IMR-90 (cell line): Measurements from ENCODE around the gene RAB31. TPM values are rescaled to one million over a fixed set of nuclear protein-coding genes. Genes with fewer than 3 reads are reported as not detected.

Experiments
- ATAC-seq: fragments of 200-7000 bp; cut with Tn5 transposase; 2 replicates; pipeline ENCODE4 v1.9.1; 2020; ENCODE audit warnings: low read depth, mild to moderate bottlenecking, moderate library complexity
- BruUV-seq: library from RNA; stranded (reverse); fragments of 400-500 nt; replicated peaks from 2 replicates; lab custom pipeline; 2021; lab: Mats Ljungman, UMichigan
- CTCF ChIA-PET: fragments of 300-600 bp; formaldehyde crosslinking; extraction: SDS; loops from one replicate; lab custom pipeline; 2021; ENCODE audit warnings: antibody characterized with exemption; lab: Yijun Ruan, JAX
- POLR2A ChIA-PET: fragments of 300-600 bp; sonication (Branson Sonifier 250); formaldehyde crosslinking; loops from one replicate; lab custom pipeline; 2022; ENCODE audit warnings: antibody characterized with exemption; ENCODE audit not compliant: unreplicated experiment; lab: Charles Lee
- DNase-seq: peaks from one replicate; pipeline ENCODE4 v3.0.0; 2013
- H2AFZ ChIP-seq: replicated peaks from 2 replicates; pipeline ENCODE3; 2013; ENCODE audit warnings: low read length, mild to moderate bottlenecking; ENCODE audit not compliant: poor library complexity
- H2AK5ac ChIP-seq: 2 replicates; pipeline ENCODE4 v1.6.1; 2013; ENCODE audit warnings: low read depth, low read length, inconsistent platforms
- H2AK9ac ChIP-seq: replicated peaks from 2 replicates; pipeline ENCODE3; 2013; ENCODE audit warnings: mild to moderate bottlenecking, low read depth, low read length, moderate library complexity; ENCODE audit not compliant: poor library complexity
- H2BK120ac ChIP-seq: 2 replicates; pipeline ENCODE4 v1.6.1; 2013; ENCODE audit warnings: low read depth, low read length, inconsistent platforms
- H2BK15ac ChIP-seq: 3 replicates; pipeline ENCODE4 v1.6.1; 2013; ENCODE audit warnings: low read depth, low read length, inconsistent platforms
- H2BK20ac ChIP-seq: 2 replicates; pipeline ENCODE4 v1.6.1; 2013; ENCODE audit warnings: low read depth, mild to moderate bottlenecking, inconsistent platforms, low read length, moderate library complexity
- H2BK5ac ChIP-seq: 2 replicates; pipeline ENCODE4 v1.6.1; 2013; ENCODE audit warnings: mild to moderate bottlenecking, low read depth, low read length, inconsistent platforms; ENCODE audit not compliant: poor library complexity, severe bottlenecking
- H3K14ac ChIP-seq: replicated peaks from 2 replicates; pipeline ENCODE4 v1.6.1; 2013; ENCODE audit warnings: low read depth, low read length, inconsistent platforms
- H3K18ac ChIP-seq: 2 replicates; pipeline ENCODE4 v1.6.1; 2013; ENCODE audit warnings: low read depth, low read length, control low read depth
- H3K23ac ChIP-seq: 2 replicates; pipeline ENCODE4 v1.6.1; 2013; ENCODE audit warnings: low read depth, low read length, inconsistent platforms
- H3K27ac ChIP-seq: 2 replicates; pipeline ENCODE4 v1.5.1; 2013; ENCODE audit warnings: mild to moderate bottlenecking, control low read depth, low read length; ENCODE audit not compliant: insufficient read depth
- H3K27me3 ChIP-seq: 2 replicates; pipeline ENCODE4 v1.6.1; 2013; ENCODE audit warnings: low read length; ENCODE audit not compliant: control insufficient read depth, insufficient read depth
- H3K36me3 ChIP-seq: 2 replicates; pipeline ENCODE4 v1.6.1; 2013; ENCODE audit warnings: low read length, mixed read lengths; ENCODE audit not compliant: control insufficient read depth, insufficient read depth
- H3K4ac ChIP-seq: 2 replicates; pipeline ENCODE4 v1.6.1; 2013; ENCODE audit warnings: low read depth, low read length, inconsistent platforms
- H3K4me1 ChIP-seq: 2 replicates; pipeline ENCODE4 v1.6.1; 2013; ENCODE audit warnings: low read length, mixed read lengths; ENCODE audit not compliant: control insufficient read depth, insufficient read depth
- H3K4me2 ChIP-seq: 2 replicates; pipeline ENCODE4 v1.6.1; 2013; ENCODE audit warnings: low read depth, mild to moderate bottlenecking, control low read depth, low read length, moderate library complexity
- H3K4me3 ChIP-seq: 2 replicates; pipeline ENCODE4 v1.5.1; 2013; ENCODE audit warnings: low read depth, mild to moderate bottlenecking, control low read depth, low read length, moderate library complexity; ENCODE audit not compliant: insufficient read depth
- H3K56ac ChIP-seq: 2 replicates; pipeline ENCODE4 v1.6.1; 2013; ENCODE audit warnings: low read length, inconsistent platforms; ENCODE audit not compliant: insufficient read depth; ENCODE audit errors: extremely low read depth
- H3K79me1 ChIP-seq, 2 experiments: 2 replicates each; pipeline ENCODE4 v1.6.1; 2013; ENCODE audit warnings: low read length in 2 of 2, inconsistent platforms in 1 of 2, low read depth in 1 of 2
- H3K9ac ChIP-seq: 2 replicates; pipeline ENCODE4 v1.6.1; 2013; ENCODE audit warnings: low read depth, low read length, control low read depth
- H3K9me1 ChIP-seq: 2 replicates; pipeline ENCODE4 v1.6.1; 2013; ENCODE audit warnings: low read length, inconsistent platforms; ENCODE audit not compliant: insufficient read depth
- H3K9me3 ChIP-seq: 2 replicates; pipeline ENCODE4 v1.6.1; 2013; ENCODE audit warnings: low read length; ENCODE audit not compliant: control insufficient read depth, insufficient read depth
- H4K20me1 ChIP-seq: 2 replicates; pipeline ENCODE4 v1.6.1; 2013; ENCODE audit warnings: low read length, inconsistent platforms; ENCODE audit not compliant: insufficient read depth
- H4K5ac ChIP-seq: 2 replicates; pipeline ENCODE4 v1.6.1; 2013; ENCODE audit warnings: mild to moderate bottlenecking, low read depth, low read length, control low read depth
- H4K8ac ChIP-seq, 2 experiments: 2 replicates each; pipeline ENCODE4 v1.6.1; 2013; ENCODE audit warnings: low read depth in 2 of 2, low read length in 2 of 2, control low read depth in 1 of 2, inconsistent platforms in 1 of 2
- H4K91ac ChIP-seq: 2 replicates; pipeline ENCODE4 v1.6.1; 2013; ENCODE audit warnings: low read depth, low read length, inconsistent platforms; ENCODE audit not compliant: insufficient read depth
- BHLHE40 ChIP-seq: fragments of 150-350 bp; IDR thresholded peaks from 2 replicates; pipeline ENCODE4 v1.6.1; 2016; ENCODE audit warnings: mild to moderate bottlenecking, low read depth, low read length
- CEBPB ChIP-seq: IDR thresholded peaks from 2 replicates; pipeline ENCODE4 v1.6.1; 2012; ENCODE audit warnings: low read depth, low read length, improper control_type of control experiment
- CHD1 ChIP-seq: IDR thresholded peaks from 2 replicates; pipeline ENCODE4 v1.6.1; 2012; ENCODE audit warnings: low read depth, low read length, improper control_type of control experiment
- FOS ChIP-seq: fragments of 150-350 bp; IDR thresholded peaks from 2 replicates; pipeline ENCODE4 v1.6.1; 2016; ENCODE audit warnings: low read depth, low read length
- MAFK ChIP-seq: IDR thresholded peaks from 2 replicates; pipeline ENCODE4 v1.6.1; 2012; ENCODE audit warnings: low read depth, low read length, improper control_type of control experiment
- MAZ ChIP-seq: IDR thresholded peaks from 2 replicates; pipeline ENCODE4 v1.6.1; 2012; ENCODE audit warnings: low read depth, mild to moderate bottlenecking, low read length, improper control_type of control experiment, moderate library complexity, borderline replicate concordance
- NFE2L2 ChIP-seq: fragments of 150-350 bp; IDR thresholded peaks from 2 replicates; pipeline ENCODE4 v1.6.1; 2016; ENCODE audit warnings: low read depth, mild to moderate bottlenecking, low read length
- POLR2A ChIP-seq: IDR thresholded peaks from 2 replicates; pipeline ENCODE4 v1.6.1; 2012; ENCODE audit warnings: mild to moderate bottlenecking, low read depth, low read length
- RAD21 ChIP-seq: IDR thresholded peaks from 2 replicates; pipeline ENCODE4 v1.6.1; 2012; ENCODE audit warnings: low read length, improper control_type of control experiment
- WGBS, 2 experiments: methylation state at CpG; one replicate each; pipeline versions ENCODE4 v1.1.5 to v1.1.7; 2013; ENCODE audit warnings: missing lambda C conversion rate in 2 of 2; ENCODE audit not compliant: insufficient read length in 1 of 2; ENCODE audit errors: extremely low coverage in 2 of 2; 5-methylcytosine and 5-hydroxymethylcytosine counted together
- dilution Hi-C: fragments of 300-500 bp; cut with HindIII; formaldehyde crosslinking; loops from one replicate; pipeline ENCODE4 v1.14.3; 2018; ENCODE audit warnings: low sequenced_read_pairs; ENCODE audit not compliant: unreplicated experiment
- in situ Hi-C: fragments of 300-500 bp; cut with MboI; formaldehyde crosslinking; loops from 3 replicates; pipeline ENCODE4 v1.14.3; 2019; ENCODE audit warnings: low sequenced_read_pairs, inconsistent platforms, mixed read lengths
- intact Hi-C: fragments of 100-400 bp; cut with micrococcal nuclease; formaldehyde crosslinking; loops from 2 replicates; pipeline ENCODE4 v1.10.0; 2022
- polyA plus RNA-seq, 3 experiments: library from polyadenylated mRNA; depleted of rRNA; stranded (reverse); fragments of >200 nt; gene quantifications; 2 replicates each; pipeline ENCODE4 v1.2.3, GENCODE V29; 2012; ENCODE audit warnings: low replicate concordance in 1 of 3
- total RNA-seq: library from RNA; depleted of rRNA; stranded (reverse); fragments of >200 nt; gene quantifications from 2 replicates; pipeline ENCODE4 v1.2.3, GENCODE V29; 2012
- TF ChIP-seq, protein P1 (sequence below): conservative IDR thresholded peaks from 2 replicates; pipeline ENCODE4 v1.5.1; 2012; ENCODE audit warnings: mild to moderate bottlenecking, low read depth, low read length, improper control_type of control experiment
- TF ChIP-seq, protein P2 (sequence below): fragments of 150-350 bp; IDR thresholded peaks from 2 replicates; pipeline ENCODE4 v1.6.1; 2016; ENCODE audit warnings: low read depth, mild to moderate bottlenecking, low read length, moderate library complexity, borderline replicate concordance

RAB31 gene
- total and polyA plus RNA-seq, 2 of the 4 experiments (the other 2 are of a cell fraction), result 13.8 to 26.9 TPM

DNA sequence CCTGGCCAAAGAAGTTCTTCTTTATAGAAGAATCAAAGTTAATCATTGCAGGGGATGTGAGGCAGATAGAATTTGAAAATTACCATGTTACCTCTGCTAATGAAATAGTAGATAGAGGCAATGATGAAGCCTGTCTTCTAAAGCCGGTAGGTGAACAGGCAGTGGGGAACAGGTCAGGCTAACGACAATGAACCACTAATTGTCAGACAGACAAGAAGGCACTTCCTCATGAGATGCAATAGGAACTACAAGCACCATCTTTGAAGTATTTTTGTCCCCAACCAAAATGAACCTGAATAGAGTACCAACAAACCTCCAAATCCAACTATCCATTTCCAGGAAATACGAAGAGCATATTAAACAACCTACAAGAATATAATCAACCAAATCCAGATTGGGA, 41.6 kb upstream of the RAB31 start:
- Histone ChIP-seq H3K4ac (no peak overlapping the region), H3K27ac (no peak overlapping the region), H3K56ac (no peak overlapping the region), H3K27me3 (no peaks in the 10 kb centered on the region), H3K36me3 (no peaks in the 10 kb centered on the region), H3K18ac (no peak overlapping the region), H3K9me3 (no peaks in the 10 kb centered on the region), H2BK20ac (no peak overlapping the region), H2AK5ac (no peak overlapping the region), H3K14ac (no peak overlapping the region), H2AFZ (no peak overlapping the region), H2BK120ac (no peak overlapping the region), H2AK9ac (no peak overlapping the region), H3K4me3 (no peak overlapping the region), H3K9ac (no peak overlapping the region), H3K4me2 (no peak overlapping the region), H3K79me1 (no peaks in the 10 kb centered on the region), H3K9me1 (no peaks in the 10 kb centered on the region), H3K4me1 (no peaks in the 10 kb centered on the region), H4K20me1 (no peaks in the 10 kb centered on the region), H3K23ac (no peak overlapping the region), H2BK15ac (no peak overlapping the region), H4K8ac (no peak overlapping the region), H4K91ac (no peak overlapping the region), H2BK5ac (no peak overlapping the region), H4K5ac (no peak overlapping the region)
- no peak for DNase-seq
- ChIA-PET CTCF (interaction anchor here (0.9 kb wide), 1 partner anchor 74 kb away, joined by 7 read pairs; no protein-coding TSS in a partner anchor), POLR2A (no interaction called here)
- WGBS, 2 experiments, result no CpG with 5 or more reads among the region's 3 CpGs
- in situ Hi-C loops, result no loop called here
- dilution Hi-C loops, result no loop called here
- no TSS peak for BruUV-seq
- no peak for ATAC-seq
- TF ChIP-seq MAZ, result no peak
- TF ChIP-seq NFE2L2, result no peak
- no peak for TF ChIP-seq MAFK
- no peak for TF ChIP-seq FOS
- TF ChIP-seq, protein P1, sequence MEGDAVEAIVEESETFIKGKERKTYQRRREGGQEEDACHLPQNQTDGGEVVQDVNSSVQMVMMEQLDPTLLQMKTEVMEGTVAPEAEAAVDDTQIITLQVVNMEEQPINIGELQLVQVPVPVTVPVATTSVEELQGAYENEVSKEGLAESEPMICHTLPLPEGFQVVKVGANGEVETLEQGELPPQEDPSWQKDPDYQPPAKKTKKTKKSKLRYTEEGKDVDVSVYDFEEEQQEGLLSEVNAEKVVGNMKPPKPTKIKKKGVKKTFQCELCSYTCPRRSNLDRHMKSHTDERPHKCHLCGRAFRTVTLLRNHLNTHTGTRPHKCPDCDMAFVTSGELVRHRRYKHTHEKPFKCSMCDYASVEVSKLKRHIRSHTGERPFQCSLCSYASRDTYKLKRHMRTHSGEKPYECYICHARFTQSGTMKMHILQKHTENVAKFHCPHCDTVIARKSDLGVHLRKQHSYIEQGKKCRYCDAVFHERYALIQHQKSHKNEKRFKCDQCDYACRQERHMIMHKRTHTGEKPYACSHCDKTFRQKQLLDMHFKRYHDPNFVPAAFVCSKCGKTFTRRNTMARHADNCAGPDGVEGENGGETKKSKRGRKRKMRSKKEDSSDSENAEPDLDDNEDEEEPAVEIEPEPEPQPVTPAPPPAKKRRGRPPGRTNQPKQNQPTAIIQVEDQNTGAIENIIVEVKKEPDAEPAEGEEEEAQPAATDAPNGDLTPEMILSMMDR, result no peak
- TF ChIP-seq POLR2A, result no peak
- TF ChIP-seq BHLHE40, result no peak
- TF ChIP-seq RAD21, result no peak
- TF ChIP-seq CEBPB, result no peak
- TF ChIP-seq, protein P2, sequence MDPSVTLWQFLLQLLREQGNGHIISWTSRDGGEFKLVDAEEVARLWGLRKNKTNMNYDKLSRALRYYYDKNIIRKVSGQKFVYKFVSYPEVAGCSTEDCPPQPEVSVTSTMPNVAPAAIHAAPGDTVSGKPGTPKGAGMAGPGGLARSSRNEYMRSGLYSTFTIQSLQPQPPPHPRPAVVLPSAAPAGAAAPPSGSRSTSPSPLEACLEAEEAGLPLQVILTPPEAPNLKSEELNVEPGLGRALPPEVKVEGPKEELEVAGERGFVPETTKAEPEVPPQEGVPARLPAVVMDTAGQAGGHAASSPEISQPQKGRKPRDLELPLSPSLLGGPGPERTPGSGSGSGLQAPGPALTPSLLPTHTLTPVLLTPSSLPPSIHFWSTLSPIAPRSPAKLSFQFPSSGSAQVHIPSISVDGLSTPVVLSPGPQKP, result no peak
- no peak for TF ChIP-seq CHD1
- intact Hi-C loops, result no loop called here
